Loucy (cell line): ENCODE results near the gene TMEM179.
"Not testable (repeated sequence)": the region's sequence is repeated elsewhere in the genome, so short reads cannot be mapped to it uniquely, and the experiment has no call there.

Source experiments
- H2AFZ ChIP-seq: fragments of 200-600 bp; sonication (generic); 2 replicates; pipeline ENCODE4 v1.6.0; 2016; ENCODE audit warnings: antibody characterized with exemption, mild to moderate bottlenecking, low read length, moderate library complexity
- H3F3A ChIP-seq: fragments of 200-600 bp; 2 replicates; pipeline ENCODE4 v1.6.0; 2016; ENCODE audit warnings: antibody characterized with exemption, low read depth, mild to moderate bottlenecking
- H3K27me3 ChIP-seq: fragments of 200-600 bp; sonication (generic); 2 replicates; pipeline ENCODE4 v1.6.1; 2014; ENCODE audit warnings: low read length, mild to moderate bottlenecking; ENCODE audit not compliant: insufficient read depth, poor library complexity, severe bottlenecking
- H3K36me3 ChIP-seq: fragments of 200-600 bp; sonication (generic); 2 replicates; pipeline ENCODE4 v1.6.1; 2016; ENCODE audit warnings: low read length; ENCODE audit not compliant: insufficient read depth
- H3K4me1 ChIP-seq: fragments of 200-600 bp; sonication (generic); 2 replicates; pipeline ENCODE4 v1.5.1; 2014; ENCODE audit warnings: low read length, mild to moderate bottlenecking; ENCODE audit not compliant: insufficient read depth, poor library complexity, severe bottlenecking
- H3K4me2 ChIP-seq: fragments of 200-600 bp; sonication (generic); 2 replicates; pipeline ENCODE4 v1.6.0; 2014; ENCODE audit warnings: antibody characterized with exemption, low read length, low read depth, mild to moderate bottlenecking; ENCODE audit not compliant: poor library complexity, severe bottlenecking
- H3K4me3 ChIP-seq: fragments of 200-600 bp; sonication (generic); 2 replicates; pipeline ENCODE4 v1.5.1; 2014; ENCODE audit warnings: low read length, mild to moderate bottlenecking, mixed read lengths; ENCODE audit not compliant: poor library complexity, severe bottlenecking
- H3K79me2 ChIP-seq: fragments of 200-600 bp; sonication (generic); 2 replicates; pipeline ENCODE4 v1.6.1; 2014; ENCODE audit warnings: low read length; ENCODE audit not compliant: insufficient read depth
- H3K9ac ChIP-seq: fragments of 200-600 bp; sonication (generic); 2 replicates; pipeline ENCODE4 v1.6.0; 2014; ENCODE audit warnings: mild to moderate bottlenecking, low read depth, low read length, moderate library complexity; ENCODE audit not compliant: poor library complexity, severe bottlenecking
- H3K9me2 ChIP-seq: fragments of 200-600 bp; sonication (generic); replicated peaks from 2 replicates; pipeline ENCODE4 v1.6.1; 2016; ENCODE audit warnings: low read depth, low read length, mixed read lengths
- H3K9me3 ChIP-seq: fragments of 200-600 bp; sonication (generic); 2 replicates; pipeline ENCODE4 v1.6.1; 2014; ENCODE audit warnings: mild to moderate bottlenecking, antibody characterized with exemption, low read length, low read depth; ENCODE audit not compliant: insufficient read depth
- H4K20me1 ChIP-seq: fragments of 200-600 bp; sonication (generic); 2 replicates; pipeline ENCODE4 v1.6.0; 2014; ENCODE audit warnings: antibody characterized with exemption, low read length, mild to moderate bottlenecking; ENCODE audit not compliant: insufficient read depth, poor library complexity, severe bottlenecking
- CTCF ChIP-seq: fragments of 200-600 bp; sonication (generic); conservative IDR thresholded peaks from 2 replicates; pipeline ENCODE4 v1.5.1; 2014; ENCODE audit warnings: mild to moderate bottlenecking, antibody characterized with exemption, low read length
- EZH2phosphoT487 ChIP-seq: fragments of 200-600 bp; IDR thresholded peaks from 2 replicates; pipeline ENCODE4 v1.6.1; 2018; ENCODE audit warnings: antibody characterized with exemption, mild to moderate bottlenecking, moderate library complexity, borderline replicate concordance

The TMEM179 gene

GRCh38 chr14:104637546-104638003, 33.0 kb upstream of the TMEM179 start:
- Histone ChIP-seq H3K9ac (no peak overlapping the region), H4K20me1 (no peaks in the 10 kb centered on the region), H3K79me2 (no peaks in the 10 kb centered on the region), H3K4me2 (no peak overlapping the region), H3K4me3 (no peak overlapping the region), H3K27me3 (no peaks in the 10 kb centered on the region), H3K9me3 (no peaks in the 10 kb centered on the region), H3K36me3 (no peaks in the 10 kb centered on the region), H2AFZ (no peak overlapping the region), H3K9me2 (no peaks in the 10 kb centered on the region), H3K4me1 (no peaks in the 10 kb centered on the region), H3F3A (no peaks in the 10 kb centered on the region)
- TF ChIP-seq CTCF (no peak), EZH2phosphoT487 (no peak)

GRCh38 chr14:104636846-104637545, 32.4 kb upstream of the TMEM179 start:
- not testable (repeated sequence) for H3K4me2 ChIP-seq, H3K27me3 ChIP-seq, H3K36me3 ChIP-seq, H3K4me1 ChIP-seq, H3K79me2 ChIP-seq, H3K9ac ChIP-seq, H3K9me3 ChIP-seq, H4K20me1 ChIP-seq, H3F3A ChIP-seq, H2AFZ ChIP-seq, H3K9me2 ChIP-seq, H3K4me3 ChIP-seq

GRCh38 chr14:104636131-104636530, 31.6 kb upstream of the TMEM179 start:
- Histone ChIP-seq H3K4me1 (no peaks in the 10 kb centered on the region), H3K9me3 (no peaks in the 10 kb centered on the region), H3K36me3 (no peaks in the 10 kb centered on the region), H3K4me3 (no peak overlapping the region), H3K9ac (no peak overlapping the region), H3F3A (no peaks in the 10 kb centered on the region), H3K4me2 (no peak overlapping the region), H3K27me3 (no peaks in the 10 kb centered on the region), H4K20me1 (no peaks in the 10 kb centered on the region), H3K9me2 (no peaks in the 10 kb centered on the region), H2AFZ (no peak overlapping the region), H3K79me2 (no peaks in the 10 kb centered on the region)
- TF ChIP-seq EZH2phosphoT487 (no peak), CTCF (no peak)

- Histone ChIP-seq H3K9me2 (no peaks in the 10 kb centered on the region), H3K4me1 (no peaks in the 10 kb centered on the region), H3K27me3 (no peaks in the 10 kb centered on the region), H3K4me2 (no peak overlapping the region), H3K4me3 (no peak overlapping the region), H2AFZ (no peak overlapping the region), H3F3A (no peaks in the 10 kb centered on the region), H3K79me2 (no peaks in the 10 kb centered on the region), H4K20me1 (no peaks in the 10 kb centered on the region), H3K36me3 (no peaks in the 10 kb centered on the region), H3K9ac (no peak overlapping the region), H3K9me3 (no peaks in the 10 kb centered on the region)
- TF ChIP-seq EZH2phosphoT487, result no peak
- TF ChIP-seq CTCF, result no peak
Observed at GRCh38 chr14:104635717-104636116, 31.1 kb upstream of the TMEM179 start.
